ENCODE results near the gene RAB31. TPM values are rescaled to one million over a fixed set of nuclear protein-coding genes. Genes with fewer than 3 reads are reported as not detected.

RAB31 gene
- total and polyA plus RNA-seq, 2 of the 13 experiments (the other 11 are each of a cell fraction or from before 2014, with no cell fraction given), result 1.1 to 1.7 TPM

- TF ChIP-seq ZNF609 (CRISPR knock-in tag; IDR thresholded peaks at IDR 0.05; ENCODE audit: borderline replicate concordance), result no peak
These were observed 127.1 kb downstream of the RAB31 start (continued) for GRCh38 chr18:9835113-9835755.

- Histone ChIP-seq H3K79me2 (ENCODE audit: insufficient read depth, low read length) (no peaks in the 10 kb centered on the region), H3K4me3 (replicated peaks in 1 of 3; ENCODE audit: insufficient read depth in 1 of 3, low read depth in 2 of 3, low read length in 3 of 3) (no peak overlapping the region), H3K9me3 (ENCODE audit: low read length) (no peaks in the 10 kb centered on the region), H3K9ac (ENCODE audit: insufficient read depth, low read depth, low read length) (no peak overlapping the region), H3K4me2 (ENCODE audit: low read depth, low read length) (no peak overlapping the region), H2AFZ (ENCODE audit: low read length) (no peak overlapping the region), H3K36me3 (replicated peaks in 1 of 2; ENCODE audit: control insufficient read depth in 1 of 2, insufficient read depth in 2 of 2, low read length in 2 of 2) (no peaks in the 10 kb centered on the region), H3K4me1 (ENCODE audit: insufficient read depth, low read length) (no peaks in the 10 kb centered on the region), H4K20me1 (ENCODE audit: insufficient read depth, low read length) (no peaks in the 10 kb centered on the region), H3K27me3 (ENCODE audit: control insufficient read depth in 1 of 2, insufficient read depth in 2 of 2, low read length in 2 of 2) (peaks cover 0 to 9% of the 10 kb centered on the region in 2 experiments; a peak in 3 of 5 replicates), H3K27ac (ENCODE audit: extremely low read length, insufficient read depth, low read length) (no peak overlapping the region)
- no TSS peak for BruUV-seq (replicated peaks)
- ChIA-PET CTCF (ENCODE audit: low intra/inter-chr PET ratio, low total read pairs) (no interaction called here), POLR2A (no interaction called here)
- in situ Hi-C loops (cut with HindIII; ENCODE audit: extremely low pct_ligation_motif_present, low pct_unique_long_range_greater_than_20kb), result no loop called here
- 79% methylated on average over 10 of the region's 10 CpGs for WGBS (ENCODE audit: low lambda C conversion rate)
- ATAC-seq (no peak), DNase-seq (ENCODE audit: low spot score) (no peak), FAIRE-seq (no peak)
- intact Hi-C loops (cut with micrococcal nuclease; ENCODE audit: unreplicated experiment), result no loop called here
- no peak for TF ChIP-seq FOXO4 (CRISPR knock-in tag; conservative IDR thresholded peaks at IDR 0.05)
- TF ChIP-seq MZF1 (CRISPR knock-in tag; IDR thresholded peaks at IDR 0.05; ENCODE audit: borderline replicate concordance), result no peak
- no peak for TF ChIP-seq ARID5B (CRISPR knock-in tag; IDR thresholded peaks at IDR 0.05)
- TF ChIP-seq SIN3B (IDR thresholded peaks at IDR 0.05; ENCODE audit: low read length), result no peak
- TF ChIP-seq JDP2 (CRISPR knock-in tag; IDR thresholded peaks at IDR 0.05; ENCODE audit: borderline replicate concordance), result no peak
- TF ChIP-seq CREM (IDR thresholded peaks at IDR 0.05), result no peak
- TF ChIP-seq CREM (CRISPR knock-in tag; IDR thresholded peaks at IDR 0.05), result no peak
- no peak for TF ChIP-seq JUND (CRISPR knock-in tag; IDR thresholded peaks at IDR 0.05)
- no peak for TF ChIP-seq TEF (CRISPR knock-in tag; IDR thresholded peaks at IDR 0.05)
- TF ChIP-seq IKZF4 (CRISPR knock-in tag; IDR thresholded peaks at IDR 0.05; ENCODE audit: borderline replicate concordance, low read depth, not compliant biosample characterization), result no peak
- no peak for TF ChIP-seq ZNF747 (CRISPR knock-in tag; IDR thresholded peaks at IDR 0.05; ENCODE audit: borderline replicate concordance)
These were observed 127.7 kb downstream of the RAB31 start for GRCh38 chr18:9835825-9836224.
